Esophagus muscularis mucosa (tissue), 4 donors: ENCODE data around the gene MAD1L1. TPM values are rescaled to one million over a fixed set of nuclear protein-coding genes. Genes with fewer than 3 reads are reported as not detected.

Experiments used
- DNase-seq: peaks from one replicate; pipeline ENCODE4 v3.0.0-alpha.2; 2017; ENCODE audit errors: extremely low spot score
- H3K27ac ChIP-seq, 4 donors: fragments of 200-600 bp; sonication (generic); replicated peaks in 1 of 4; 1 replicate in 3 of 4; 2 replicates in 1 of 4; pipeline ENCODE4 v1.5.1; 2016 to 2019; ENCODE audit warnings: mild to moderate bottlenecking in 1 of 4
- H3K27me3 ChIP-seq, 4 donors: fragments of 200-600 bp; sonication (generic); one replicate each; pipeline versions ENCODE4 v1.5.1 to v1.6.0; 2016 to 2019
- H3K36me3 ChIP-seq, 4 donors: fragments of 200-600 bp; sonication (generic); one replicate each; pipeline ENCODE4 v1.5.1; 2016 to 2019
- H3K4me1 ChIP-seq, 4 donors: fragments of 200-600 bp; sonication (generic); one replicate each; pipeline ENCODE4 v1.5.1; 2016 to 2019
- H3K4me3 ChIP-seq, 4 donors: fragments of 200-600 bp; sonication (generic); 1 replicate in 2 of 4; 2 replicates in 2 of 4; pipeline ENCODE4 v1.5.1; 2016 to 2019; ENCODE audit warnings: mild to moderate bottlenecking in 4 of 4, moderate library complexity in 1 of 4
- H3K9me3 ChIP-seq, 4 donors: fragments of 200-600 bp; sonication (generic); 1 replicate in 3 of 4; 2 replicates in 1 of 4; pipeline ENCODE4 v1.5.1; 2016 to 2019
- CTCF ChIP-seq, 3 experiments: fragments of 200-600 bp in 2 of 3; fragments of 450-650 bp in 1 of 3; sonication (generic) in 2 of 3; IDR thresholded peaks; one replicate each; pipeline ENCODE4 v1.5.1; 2017 to 2019; ENCODE audit warnings: antibody characterized with exemption in 3 of 3, mild to moderate bottlenecking in 2 of 3, moderate library complexity in 1 of 3
- EP300 ChIP-seq: sonication (generic); formaldehyde crosslinking; IDR thresholded peaks from one replicate; pipeline ENCODE4 v1.6.1; 2017; ENCODE audit warnings: antibody characterized with exemption
- POLR2A ChIP-seq: fragments of 450-650 bp; IDR thresholded peaks from one replicate; pipeline ENCODE4 v1.6.1; 2017; ENCODE audit warnings: antibody characterized with exemption, moderate library complexity, mild to moderate bottlenecking, low read depth
- POLR2AphosphoS5 ChIP-seq, 2 donors: sonication (generic); formaldehyde crosslinking; IDR thresholded peaks; one replicate each; pipeline ENCODE4 v1.6.1; 2017; ENCODE audit warnings: antibody characterized with exemption in 2 of 2
- WGBS: methylation state at CpG from one replicate; pipeline ENCODE4 v1.1.5; 2018; 5-methylcytosine and 5-hydroxymethylcytosine counted together
- intact Hi-C: fragments of 100-400 bp; cut with DNase I; formaldehyde crosslinking; loops from one replicate; pipeline ENCODE4 v1.15.1; 2023
- total RNA-seq, 4 donors: library from RNA; depleted of rRNA; stranded (reverse); fragments of >200 nt; gene quantifications; one replicate each; pipeline versions ENCODE4 v1.1.0 to v1.2.1, GENCODE V29; 2016

The MAD1L1 gene
- total RNA-seq, 4 donors from 2014 or later, result 22.2 to 33.1 (median 29.5) TPM

GRCh38 chr7:2070151-2070763 is 162.5 kb downstream of the MAD1L1 start:
- WGBS, result 89% methylated on average over 20 of the region's 20 CpGs

DNA sequence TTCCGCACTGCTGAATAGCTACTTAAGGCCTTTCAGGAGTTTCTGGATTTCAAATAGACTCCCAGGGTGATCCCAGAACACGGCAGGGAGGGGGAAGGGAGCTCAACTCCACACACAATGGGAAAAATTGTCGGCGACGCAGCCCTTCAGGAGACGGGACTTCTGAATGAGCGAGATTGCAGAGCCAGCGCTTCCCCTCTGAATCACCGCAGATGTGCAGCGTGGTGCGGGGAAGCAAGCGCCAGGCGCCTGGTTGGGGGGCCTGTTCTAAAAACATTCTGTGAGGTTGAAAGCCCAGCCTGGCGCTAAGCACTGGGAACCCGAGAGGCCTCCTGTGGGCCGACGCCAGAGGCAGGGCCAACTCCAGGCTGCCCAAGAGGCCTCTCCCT is 163.3 kb downstream of the MAD1L1 start:
- H3K9me3 ChIP-seq, result no peaks in the 10 kb centered on the region
- DNase-seq, result no peak
- H3K4me3 ChIP-seq, result no peak overlapping the region
- no peak overlapping the region for H3K27ac ChIP-seq
- intact Hi-C loops, result no loop called here
- no peaks in the 10 kb centered on the region for H3K27me3 ChIP-seq
- H3K4me1 ChIP-seq, result peaks cover 0 to 2% (median under 1%) of the 10 kb centered on the region in 4 donors
- 87% methylated on average over 17 of the region's 17 CpGs for WGBS
- TF ChIP-seq CTCF (IDR thresholded peaks at IDR 0.05) (no peak), POLR2A (no peak), POLR2AphosphoS5 (IDR thresholded peaks at IDR 0.05) (no peak), EP300 (no peak)
- H3K36me3 ChIP-seq, result peaks cover 0 to 42% (median 25%) of the 10 kb centered on the region in 4 donors

More at GRCh38 chr7:2070151-2070763, 162.5 kb downstream of the MAD1L1 start:
- H3K27me3 ChIP-seq, result no peaks in the 10 kb centered on the region
- H3K27ac ChIP-seq, result no peak overlapping the region
- H3K4me1 ChIP-seq, result no peaks in the 10 kb centered on the region
- H3K4me3 ChIP-seq, result no peak overlapping the region
- intact Hi-C loops, result no loop called here
- peaks cover 0 to 37% (median 25%) of the 10 kb centered on the region in 4 donors for H3K36me3 ChIP-seq
- no peaks in the 10 kb centered on the region for H3K9me3 ChIP-seq
- no peak for DNase-seq
- TF ChIP-seq POLR2AphosphoS5 (IDR thresholded peaks at IDR 0.05), result no peak
- no peak for TF ChIP-seq POLR2A
- no peak for TF ChIP-seq CTCF (IDR thresholded peaks at IDR 0.05)
- no peak for TF ChIP-seq EP300

DNA sequence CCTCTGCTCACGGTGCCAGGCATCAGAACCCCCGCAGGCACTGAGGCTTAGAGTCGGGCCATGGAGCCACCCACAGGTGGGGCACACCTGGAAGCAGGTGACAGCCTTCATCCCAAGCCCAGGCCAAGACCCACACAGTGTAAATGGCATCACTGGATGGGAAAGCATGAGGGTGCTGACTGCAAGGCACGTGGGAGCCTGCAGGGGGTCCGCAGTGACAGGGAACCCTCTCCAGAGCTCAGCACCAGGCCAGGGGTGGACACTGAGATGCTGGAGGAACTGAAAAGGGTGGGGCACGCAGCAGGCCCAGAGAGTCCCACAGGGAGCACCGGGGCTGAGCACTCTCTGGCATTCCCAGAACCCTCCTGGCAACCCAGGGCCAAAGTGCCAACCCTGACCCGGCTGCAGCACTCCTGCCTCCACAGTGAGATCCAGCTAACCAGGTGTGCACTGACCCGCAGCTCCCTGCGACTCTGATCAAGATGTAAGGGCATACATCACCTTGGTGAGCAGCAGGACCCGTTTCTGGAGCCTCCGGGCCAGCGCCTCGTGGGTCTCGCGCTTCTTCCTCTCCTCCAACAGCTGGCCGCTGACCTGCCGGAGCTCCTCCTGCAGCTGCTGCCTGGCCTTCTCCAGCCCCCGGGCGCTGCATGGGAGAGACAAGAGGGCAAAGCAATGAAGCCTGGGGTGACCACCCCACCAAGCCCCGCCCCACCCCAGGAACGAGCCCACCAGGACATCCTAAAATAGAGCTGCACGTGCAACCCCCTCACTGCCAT is 163.9 kb downstream of the MAD1L1 start:
- no peak for TF ChIP-seq CTCF (IDR thresholded peaks at IDR 0.05)
- TF ChIP-seq POLR2A, result no peak
- no peak for TF ChIP-seq POLR2AphosphoS5 (IDR thresholded peaks at IDR 0.05)
- TF ChIP-seq EP300, result no peak
- H3K9me3 ChIP-seq, result no peaks in the 10 kb centered on the region
- WGBS, result 85% methylated on average over 15 of the region's 23 CpGs
- H3K27me3 ChIP-seq, result no peaks in the 10 kb centered on the region
- no peak overlapping the region for H3K27ac ChIP-seq
- H3K4me3 ChIP-seq, result no peak overlapping the region
- no peak for DNase-seq
- H3K36me3 ChIP-seq, result peaks cover 0 to 42% (median 25%) of the 10 kb centered on the region in 4 donors
- intact Hi-C loops, result no loop called here
- H3K4me1 ChIP-seq, result peaks cover under 1 to 8% (median 6%) of the 10 kb centered on the region in 4 donors

GRCh38 chr7:2066251-2066919 is 166.4 kb downstream of the MAD1L1 start:
- H3K4me3 ChIP-seq, result no peak overlapping the region
- H3K9me3 ChIP-seq, result no peaks in the 10 kb centered on the region
- intact Hi-C loops, result no loop called here
- H3K27me3 ChIP-seq, result no peaks in the 10 kb centered on the region
- DNase-seq, result no peak
- H3K27ac ChIP-seq, result no peak overlapping the region
- 84% methylated on average over 23 of the region's 28 CpGs for WGBS
- TF ChIP-seq POLR2A (no peak), CTCF (IDR thresholded peaks at IDR 0.05) (no peak), EP300 (no peak), POLR2AphosphoS5 (IDR thresholded peaks at IDR 0.05) (no peak)
- H3K4me1 ChIP-seq, result peaks cover 6 to 10% (median 10%) of the 10 kb centered on the region in 4 donors
- H3K36me3 ChIP-seq, result peaks cover 0 to 42% (median 27%) of the 10 kb centered on the region in 4 donors
